T47D (cell line): Measurements from ENCODE around the gene POC1B.
A peak's percentile ranks its signal among the peaks of the same experiment; 100 is the strongest.

Source experiments
- DNase-seq, 2 experiments: peaks; one replicate each; pipeline versions ENCODE4 v3.0.0 to v3.0.0-alpha.2; 2011 to 2012; ENCODE audit warnings: low read depth in 1 of 2, low spot score in 1 of 2
- JUND ChIP-seq: IDR thresholded peaks from 2 replicates; pipeline ENCODE4 v1.6.1; 2012; ENCODE audit warnings: low read depth
- in situ Hi-C: cut with HindIII; loops from 2 replicates; pipeline ENCODE4 v1.10.0; 2016; ENCODE audit warnings: low sequenced_read_pairs, low pct_unique_long_range_greater_than_20kb

POC1B gene

GRCh38 chr12:89504560-89505346 is 21.1 kb downstream of the POC1B start:
- in situ Hi-C loops, result no loop called here
- no peak for TF ChIP-seq JUND
- peak in 1 of 2 experiments; percentile 12 for DNase-seq

GRCh38 chr12:89501793-89502192 is 24.1 kb downstream of the POC1B start:
- in situ Hi-C loops, result no loop called here
- no peak for TF ChIP-seq JUND
- DNase-seq, result no peak

- DNase-seq, result no peak
- in situ Hi-C loops, result no loop called here
- no peak for TF ChIP-seq JUND
These were observed 26.0 kb downstream of the POC1B start for GRCh38 chr12:89499857-89500256.

- no peak for DNase-seq
- in situ Hi-C loops, result no loop called here
- no peak for TF ChIP-seq JUND
These were observed 28.4 kb downstream of the POC1B start for GRCh38 chr12:89497467-89497866.

GRCh38 chr12:89497005-89497404 is 28.8 kb downstream of the POC1B start:
- TF ChIP-seq JUND, result no peak
- no peak for DNase-seq
- in situ Hi-C loops, result no loop called here

- DNase-seq, result no peak
- in situ Hi-C loops, result no loop called here
- TF ChIP-seq JUND, result no peak
These were observed 31.2 kb downstream of the POC1B start for GRCh38 chr12:89494411-89495231.

GRCh38 chr12:89493670-89494302 is 32.1 kb downstream of the POC1B start:
- peak in 1 of 2 experiments; percentile 48 for DNase-seq
- TF ChIP-seq JUND, result no peak
- in situ Hi-C loops, result no loop called here

- no peak for TF ChIP-seq JUND
- DNase-seq, result no peak
- in situ Hi-C loops, result no loop called here
These were observed 33.0 kb downstream of the POC1B start for GRCh38 chr12:89492883-89493282.

- DNase-seq, result no peak
- in situ Hi-C loops, result no loop called here
- TF ChIP-seq JUND, result no peak
These were observed 34.9 kb downstream of the POC1B start for GRCh38 chr12:89490922-89491321.

- in situ Hi-C loops, result no loop called here
- DNase-seq, result no peak
- no peak for TF ChIP-seq JUND
These were observed 39.6 kb downstream of the POC1B start for GRCh38 chr12:89486264-89486663.

GRCh38 chr12:89484470-89484869 is 41.4 kb downstream of the POC1B start:
- no peak for DNase-seq
- in situ Hi-C loops, result no loop called here
- no peak for TF ChIP-seq JUND

- no peak for TF ChIP-seq JUND
- in situ Hi-C loops, result no loop called here
- no peak for DNase-seq
These were observed 44.5 kb downstream of the POC1B start for GRCh38 chr12:89481213-89481914.
